Tibial nerve (tissue), 4 donors: ENCODE results near the gene ETV6.

Source experiments
- EP300 ChIP-seq, 2 donors: sonication (generic); formaldehyde crosslinking; IDR thresholded peaks; one replicate each; pipeline ENCODE4 v1.6.1; 2017; ENCODE audit warnings: antibody characterized with exemption in 2 of 2, mild to moderate bottlenecking in 1 of 2
- POLR2A ChIP-seq, 2 donors: fragments of 450-650 bp; IDR thresholded peaks; one replicate each; pipeline ENCODE4 v1.6.1; 2017; ENCODE audit warnings: antibody characterized with exemption in 2 of 2, mild to moderate bottlenecking in 2 of 2, moderate library complexity in 2 of 2
- TF ChIP-seq, protein P1 (sequence below), 5 experiments: fragments of 200-600 bp in 3 of 5; fragments of 450-650 bp in 2 of 5; sonication (generic) in 3 of 5; IDR thresholded peaks; one replicate each; pipeline ENCODE4 v1.5.1; 2016 to 2019; ENCODE audit warnings: antibody characterized with exemption in 5 of 5, mild to moderate bottlenecking in 3 of 5, moderate library complexity in 2 of 5

GRCh38 chr12:11657511-11657910 lies 8.0 kb downstream of the ETV6 start:
- TF ChIP-seq, protein P1, sequence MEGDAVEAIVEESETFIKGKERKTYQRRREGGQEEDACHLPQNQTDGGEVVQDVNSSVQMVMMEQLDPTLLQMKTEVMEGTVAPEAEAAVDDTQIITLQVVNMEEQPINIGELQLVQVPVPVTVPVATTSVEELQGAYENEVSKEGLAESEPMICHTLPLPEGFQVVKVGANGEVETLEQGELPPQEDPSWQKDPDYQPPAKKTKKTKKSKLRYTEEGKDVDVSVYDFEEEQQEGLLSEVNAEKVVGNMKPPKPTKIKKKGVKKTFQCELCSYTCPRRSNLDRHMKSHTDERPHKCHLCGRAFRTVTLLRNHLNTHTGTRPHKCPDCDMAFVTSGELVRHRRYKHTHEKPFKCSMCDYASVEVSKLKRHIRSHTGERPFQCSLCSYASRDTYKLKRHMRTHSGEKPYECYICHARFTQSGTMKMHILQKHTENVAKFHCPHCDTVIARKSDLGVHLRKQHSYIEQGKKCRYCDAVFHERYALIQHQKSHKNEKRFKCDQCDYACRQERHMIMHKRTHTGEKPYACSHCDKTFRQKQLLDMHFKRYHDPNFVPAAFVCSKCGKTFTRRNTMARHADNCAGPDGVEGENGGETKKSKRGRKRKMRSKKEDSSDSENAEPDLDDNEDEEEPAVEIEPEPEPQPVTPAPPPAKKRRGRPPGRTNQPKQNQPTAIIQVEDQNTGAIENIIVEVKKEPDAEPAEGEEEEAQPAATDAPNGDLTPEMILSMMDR (IDR thresholded peaks at IDR 0.05) = no peak
- TF ChIP-seq POLR2A (IDR thresholded peaks at IDR 0.05) = no peak
- no peak for TF ChIP-seq EP300 (IDR thresholded peaks at IDR 0.05)
